PC-3 (cell line): ENCODE data around the gene SNAP47. TPM values are rescaled to one million over a fixed set of nuclear protein-coding genes. Genes with fewer than 3 reads are reported as not detected.

Source experiments
- ATAC-seq: fragments of 200-7000 bp; cut with Tn5 transposase; 2 replicates; pipeline ENCODE4 v1.9.1; 2020; ENCODE audit warnings: mild to moderate bottlenecking, moderate library complexity
- BruUV-seq: library from RNA; stranded (reverse); fragments of 400-500 nt; replicated peaks from 2 replicates; lab custom pipeline; 2021; lab: Mats Ljungman, UMichigan
- CTCF ChIA-PET: fragments of 300-600 bp; sonication (Branson Sonifier 250); formaldehyde crosslinking; loops from one replicate; lab custom pipeline; 2022; ENCODE audit warnings: antibody characterized with exemption; lab: Charles Lee
- POLR2A ChIA-PET: fragments of 300-600 bp; sonication (Branson Sonifier 250); formaldehyde crosslinking; loops from one replicate; lab custom pipeline; 2022; ENCODE audit warnings: antibody characterized with exemption; ENCODE audit not compliant: unreplicated experiment; lab: Charles Lee
- DNase-seq: peaks from one replicate; pipeline ENCODE4 v3.0.0-alpha.2; 2015
- H2AFZ ChIP-seq: fragments of 300-600 bp; sonication (generic); 2 replicates; pipeline ENCODE4 v1.6.0; 2016; ENCODE audit warnings: antibody characterized with exemption, low read length
- H3F3A ChIP-seq: fragments of 300-600 bp; sonication (generic); one replicate; pipeline ENCODE4 v1.6.0; 2017; ENCODE audit warnings: antibody characterized with exemption, low read length, control low read depth, mild to moderate bottlenecking; ENCODE audit not compliant: unreplicated experiment
- H3K27ac ChIP-seq: fragments of 300-600 bp; sonication (generic); 2 replicates; pipeline ENCODE4 v1.5.1; 2016; ENCODE audit warnings: mild to moderate bottlenecking, low read length
- H3K27me3 ChIP-seq: fragments of 300-600 bp; sonication (generic); 2 replicates; pipeline ENCODE4 v1.6.1; 2016; ENCODE audit warnings: low read length, mixed read lengths
- H3K36me3 ChIP-seq: fragments of 300-600 bp; sonication (generic); 2 replicates; pipeline ENCODE4 v1.6.1; 2016; ENCODE audit warnings: low read depth, mixed run types, low read length, mixed read lengths
- H3K4me1 ChIP-seq: fragments of 300-600 bp; sonication (generic); 2 replicates; pipeline ENCODE4 v1.5.1; 2016; ENCODE audit warnings: low read length; ENCODE audit not compliant: insufficient read depth
- H3K4me2 ChIP-seq: fragments of 300-600 bp; sonication (generic); 2 replicates; pipeline ENCODE4 v1.6.0; 2016; ENCODE audit warnings: low read length
- H3K4me3 ChIP-seq: fragments of 300-600 bp; sonication (generic); 2 replicates; pipeline ENCODE4 v1.5.1; 2016; ENCODE audit warnings: mild to moderate bottlenecking, low read length, mixed read lengths
- H3K79me2 ChIP-seq: fragments of 300-600 bp; sonication (generic); 2 replicates; pipeline ENCODE4 v1.6.1; 2017; ENCODE audit warnings: low read length, mixed read lengths
- H3K9ac ChIP-seq: fragments of 300-600 bp; sonication (generic); 2 replicates; pipeline ENCODE4 v1.6.0; 2016; ENCODE audit warnings: mild to moderate bottlenecking, low read length
- H3K9me2 ChIP-seq: fragments of 300-600 bp; sonication (generic); replicated peaks from 2 replicates; pipeline ENCODE4 v1.6.1; 2016; ENCODE audit warnings: mixed run types, low read length, mixed read lengths
- H3K9me3 ChIP-seq: fragments of 300-600 bp; sonication (generic); 2 replicates; pipeline ENCODE4 v1.6.1; 2016; ENCODE audit warnings: low read length, mixed read lengths
- H4K20me1 ChIP-seq: fragments of 300-600 bp; sonication (generic); 2 replicates; pipeline ENCODE4 v1.6.1; 2016; ENCODE audit warnings: low read length, mixed read lengths
- EZH2 ChIP-seq: fragments of 300-600 bp; sonication (generic); IDR thresholded peaks from one replicate; pipeline ENCODE4 v1.6.1; 2017; ENCODE audit warnings: antibody characterized with exemption, mild to moderate bottlenecking, low read length; ENCODE audit not compliant: unreplicated experiment
- EZH2phosphoT487 ChIP-seq: fragments of 300-600 bp; sonication (generic); IDR thresholded peaks from 2 replicates; pipeline ENCODE4 v1.6.1; 2018; ENCODE audit warnings: mild to moderate bottlenecking, antibody characterized with exemption, low read length, borderline replicate concordance
- intact Hi-C: fragments of 100-400 bp; cut with micrococcal nuclease; formaldehyde crosslinking; loops from 2 replicates; pipeline ENCODE4 v1.9.0; 2023
- total RNA-seq: library from RNA; depleted of rRNA; stranded (reverse); fragments of >200 nt; gene quantifications from 2 replicates; pipeline ENCODE4 v1.2.3, GENCODE V29; 2014
- TF ChIP-seq, protein P1 (sequence below): fragments of 300-600 bp; sonication (generic); conservative IDR thresholded peaks from 2 replicates; pipeline ENCODE4 v1.5.1; 2017; ENCODE audit warnings: antibody characterized with exemption, low read depth, mild to moderate bottlenecking, low read length

The SNAP47 gene
- total RNA-seq, 1 experiment from 2014 or later = 123 TPM

GRCh38 chr1:227788271-227789083 lies 53.2 kb downstream of the SNAP47 start:
- peak overlapping the region; percentile 97 for H3K4me2 ChIP-seq
- H2AFZ ChIP-seq = peak overlapping the region; percentile 92
- peak overlapping the region; percentile 85 for H3K4me3 ChIP-seq
- no peaks in the 10 kb centered on the region for H3K36me3 ChIP-seq
- POLR2A ChIA-PET = interaction anchor here (0.6 to 1.1 kb wide), 4 partner anchors 24 to 165 kb away, joined by 3 to 8 read pairs (median 6); partner anchors contain the start of gene WNT9A
- H3K9ac ChIP-seq = peak overlapping the region; percentile 43
- BruUV-seq = TSS peak; percentile 27
- no peaks in the 10 kb centered on the region for H3K9me3 ChIP-seq
- H4K20me1 ChIP-seq = no peaks in the 10 kb centered on the region
- H3K4me1 ChIP-seq = peaks cover 18% of the 10 kb centered on the region
- no peaks in the 10 kb centered on the region for H3F3A ChIP-seq
- H3K9me2 ChIP-seq = no peaks in the 10 kb centered on the region
- ATAC-seq = peak; percentile 75
- DNase-seq = peak; percentile 86
- TF ChIP-seq EZH2phosphoT487 = no peak
- TF ChIP-seq, protein P1, sequence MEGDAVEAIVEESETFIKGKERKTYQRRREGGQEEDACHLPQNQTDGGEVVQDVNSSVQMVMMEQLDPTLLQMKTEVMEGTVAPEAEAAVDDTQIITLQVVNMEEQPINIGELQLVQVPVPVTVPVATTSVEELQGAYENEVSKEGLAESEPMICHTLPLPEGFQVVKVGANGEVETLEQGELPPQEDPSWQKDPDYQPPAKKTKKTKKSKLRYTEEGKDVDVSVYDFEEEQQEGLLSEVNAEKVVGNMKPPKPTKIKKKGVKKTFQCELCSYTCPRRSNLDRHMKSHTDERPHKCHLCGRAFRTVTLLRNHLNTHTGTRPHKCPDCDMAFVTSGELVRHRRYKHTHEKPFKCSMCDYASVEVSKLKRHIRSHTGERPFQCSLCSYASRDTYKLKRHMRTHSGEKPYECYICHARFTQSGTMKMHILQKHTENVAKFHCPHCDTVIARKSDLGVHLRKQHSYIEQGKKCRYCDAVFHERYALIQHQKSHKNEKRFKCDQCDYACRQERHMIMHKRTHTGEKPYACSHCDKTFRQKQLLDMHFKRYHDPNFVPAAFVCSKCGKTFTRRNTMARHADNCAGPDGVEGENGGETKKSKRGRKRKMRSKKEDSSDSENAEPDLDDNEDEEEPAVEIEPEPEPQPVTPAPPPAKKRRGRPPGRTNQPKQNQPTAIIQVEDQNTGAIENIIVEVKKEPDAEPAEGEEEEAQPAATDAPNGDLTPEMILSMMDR = no peak
- H3K79me2 ChIP-seq = no peaks in the 10 kb centered on the region
- H3K27ac ChIP-seq = no peak overlapping the region
- H3K27me3 ChIP-seq = no peaks in the 10 kb centered on the region
- intact Hi-C loops = loop anchor here (1.0 to 10.0 kb wide), 6 partner anchors 17 to 376 kb away; partner anchors contain the start of genes IBA57, JMJD4 and SNAP47
- CTCF ChIA-PET = interaction anchor here (1.2 to 1.6 kb wide), 2 partner anchors 22 to 24 kb away, joined by 5 to 13 read pairs; no protein-coding TSS in a partner anchor

- ATAC-seq = 0 out of 2 replicates have a peak, but pooled peaks have one; percentile 0
- CTCF ChIA-PET = interaction anchor here (0.7 to 1.6 kb wide), 2 partner anchors 23 to 32 kb away, joined by 3 to 5 read pairs; no protein-coding TSS in a partner anchor
These were observed 54.1 kb downstream of the SNAP47 start for GRCh38 chr1:227789084-227790033.

More at GRCh38 chr1:227789084-227790033, 54.1 kb downstream of the SNAP47 start:
- Histone ChIP-seq H2AFZ (peak overlapping the region; percentile 92), H3F3A (no peaks in the 10 kb centered on the region), H3K27ac (no peak overlapping the region), H3K9ac (peak overlapping the region; percentile 43; the same call in 1 of the 2 replicates), H3K9me3 (no peaks in the 10 kb centered on the region), H3K4me2 (peak overlapping the region; percentile 97), H3K27me3 (no peaks in the 10 kb centered on the region), H3K4me3 (peak overlapping the region; percentile 85), H3K36me3 (no peaks in the 10 kb centered on the region), H3K79me2 (no peaks in the 10 kb centered on the region), H4K20me1 (no peaks in the 10 kb centered on the region), H3K4me1 (peaks cover 18% of the 10 kb centered on the region), H3K9me2 (no peaks in the 10 kb centered on the region)
- peak; percentile 34 for DNase-seq
- BruUV-seq = no TSS peak
- TF ChIP-seq, protein P1 = no peak; the same call in 1 of the 2 replicates
- no peak for TF ChIP-seq EZH2phosphoT487
- TF ChIP-seq EZH2 = no peak
- intact Hi-C loops = loop anchor here (2.0 to 10.0 kb wide), 2 partner anchors 55 to 375 kb away; partner anchors contain the start of genes IBA57, JMJD4 and SNAP47
- POLR2A ChIA-PET = no interaction called here
